Measurements from ENCODE around the gene CHMP3. TPM values are rescaled to one million over a fixed set of nuclear protein-coding genes. Genes with fewer than 3 reads are reported as not detected.
"Not testable (repeated sequence)": the region's sequence is repeated elsewhere in the genome, so short reads cannot be mapped to it uniquely, and the experiment has no call there.

Gene CHMP3
- total RNA-seq, 4 donors from 2014 or later = 104 to 139 (median 122) TPM

GRCh38 chr2:86596118-86596517, 32.9 kb upstream of the CHMP3 start:
- TF ChIP-seq, protein P1, sequence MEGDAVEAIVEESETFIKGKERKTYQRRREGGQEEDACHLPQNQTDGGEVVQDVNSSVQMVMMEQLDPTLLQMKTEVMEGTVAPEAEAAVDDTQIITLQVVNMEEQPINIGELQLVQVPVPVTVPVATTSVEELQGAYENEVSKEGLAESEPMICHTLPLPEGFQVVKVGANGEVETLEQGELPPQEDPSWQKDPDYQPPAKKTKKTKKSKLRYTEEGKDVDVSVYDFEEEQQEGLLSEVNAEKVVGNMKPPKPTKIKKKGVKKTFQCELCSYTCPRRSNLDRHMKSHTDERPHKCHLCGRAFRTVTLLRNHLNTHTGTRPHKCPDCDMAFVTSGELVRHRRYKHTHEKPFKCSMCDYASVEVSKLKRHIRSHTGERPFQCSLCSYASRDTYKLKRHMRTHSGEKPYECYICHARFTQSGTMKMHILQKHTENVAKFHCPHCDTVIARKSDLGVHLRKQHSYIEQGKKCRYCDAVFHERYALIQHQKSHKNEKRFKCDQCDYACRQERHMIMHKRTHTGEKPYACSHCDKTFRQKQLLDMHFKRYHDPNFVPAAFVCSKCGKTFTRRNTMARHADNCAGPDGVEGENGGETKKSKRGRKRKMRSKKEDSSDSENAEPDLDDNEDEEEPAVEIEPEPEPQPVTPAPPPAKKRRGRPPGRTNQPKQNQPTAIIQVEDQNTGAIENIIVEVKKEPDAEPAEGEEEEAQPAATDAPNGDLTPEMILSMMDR (IDR thresholded peaks at IDR 0.05) = no peak
- no peak for TF ChIP-seq POLR2A (IDR thresholded peaks at IDR 0.05)
- H3K4me1 ChIP-seq = no peaks in the 10 kb centered on the region
- no peak overlapping the region for H3K4me3 ChIP-seq
- no peak for DNase-seq
- H3K27me3 ChIP-seq = no peaks in the 10 kb centered on the region
- H3K36me3 ChIP-seq = no peaks in the 10 kb centered on the region
- no peaks in the 10 kb centered on the region for H3K9me3 ChIP-seq
- H3K27ac ChIP-seq = no peak overlapping the region

DNA sequence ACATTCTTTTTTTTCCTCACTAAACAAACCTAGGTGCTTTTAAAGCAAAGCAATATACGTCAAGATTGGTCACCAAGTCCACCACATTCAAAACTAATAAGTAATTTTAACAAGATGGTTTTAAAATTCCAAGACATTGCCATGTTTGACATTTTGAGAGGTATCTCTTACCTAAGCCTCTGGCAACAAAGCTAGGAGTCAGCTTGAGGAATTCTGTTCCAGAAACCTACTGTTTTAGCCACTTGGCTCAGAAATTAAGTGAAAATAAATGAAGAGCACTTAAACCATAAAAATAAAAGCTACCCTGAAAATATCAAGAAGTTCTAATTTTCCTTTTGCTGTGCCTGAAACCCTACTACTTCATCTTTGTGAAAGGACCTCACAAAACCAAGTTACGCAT, 30.0 kb upstream of the CHMP3 start:
- no peaks in the 10 kb centered on the region for H3K27me3 ChIP-seq
- H3K9me3 ChIP-seq = no peaks in the 10 kb centered on the region
- TF ChIP-seq POLR2A (IDR thresholded peaks at IDR 0.05) = no peak
- TF ChIP-seq, protein P1 (IDR thresholded peaks at IDR 0.05) = no peak
- H3K27ac ChIP-seq = no peak overlapping the region
- DNase-seq = no peak
- H3K36me3 ChIP-seq = no peaks in the 10 kb centered on the region
- H3K4me1 ChIP-seq = no peaks in the 10 kb centered on the region
- no peak overlapping the region for H3K4me3 ChIP-seq

GRCh38 chr2:86592547-86593230, 29.4 kb upstream of the CHMP3 start:
- no peak for DNase-seq
- H3K36me3 ChIP-seq = no peaks in the 10 kb centered on the region
- no peak overlapping the region for H3K4me3 ChIP-seq
- no peaks in the 10 kb centered on the region for H3K4me1 ChIP-seq
- H3K27me3 ChIP-seq = no peaks in the 10 kb centered on the region
- H3K9me3 ChIP-seq = no peaks in the 10 kb centered on the region
- H3K27ac ChIP-seq = peak overlapping the region in 1 of 4 donors; percentile 55
- TF ChIP-seq, protein P1 (IDR thresholded peaks at IDR 0.05) = no peak
- TF ChIP-seq POLR2A (IDR thresholded peaks at IDR 0.05) = no peak

GRCh38 chr2:86589701-86590100, 26.5 kb upstream of the CHMP3 start:
- H3K4me3 ChIP-seq = not testable (repeated sequence)

DNA sequence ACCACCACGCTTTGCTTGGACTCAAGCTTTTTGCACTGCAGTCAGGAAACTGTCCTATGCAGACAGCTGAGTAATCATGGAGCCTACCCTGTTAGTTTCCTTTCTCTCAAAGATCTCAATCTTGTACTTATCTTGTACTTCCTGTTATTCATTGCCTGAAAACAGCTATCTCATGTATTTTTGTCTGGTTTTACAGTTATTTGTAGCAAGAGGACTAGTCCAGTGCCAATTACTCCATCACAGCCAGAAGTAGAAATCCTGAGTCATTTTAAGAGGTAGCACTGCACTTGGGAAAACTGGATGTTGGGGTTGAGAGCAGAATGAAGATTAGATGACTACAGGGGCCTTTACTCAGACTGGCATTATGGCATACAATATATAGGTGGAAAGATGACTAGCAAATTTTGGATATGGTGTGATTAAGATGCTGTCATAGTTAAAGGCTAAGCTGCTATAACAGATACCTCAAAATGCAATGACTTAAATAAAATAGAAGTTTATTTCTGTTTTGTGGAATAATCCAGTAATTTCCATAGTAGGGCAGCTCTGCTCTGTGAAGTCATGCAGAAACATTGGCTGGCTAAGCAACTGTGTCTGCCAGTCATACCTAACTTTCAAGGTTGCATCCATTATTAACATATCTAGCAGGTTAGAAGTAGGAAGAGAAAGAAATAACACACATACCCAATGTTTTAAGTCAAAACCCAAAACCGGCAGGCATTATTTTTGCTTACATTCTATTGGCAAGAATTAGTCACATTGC, 21.1 kb upstream of the CHMP3 start:
- no peaks in the 10 kb centered on the region for H3K9me3 ChIP-seq
- TF ChIP-seq, protein P1 (IDR thresholded peaks at IDR 0.05) = no peak
- TF ChIP-seq POLR2A (IDR thresholded peaks at IDR 0.05) = no peak
- no peaks in the 10 kb centered on the region for H3K36me3 ChIP-seq
- peak overlapping the region in 1 of 4 donors; percentile 22 for H3K27ac ChIP-seq
- H3K27me3 ChIP-seq = no peaks in the 10 kb centered on the region
- H3K4me1 ChIP-seq = no peaks in the 10 kb centered on the region
- DNase-seq = no peak
- no peak overlapping the region for H3K4me3 ChIP-seq

More at GRCh38 chr2:86589701-86590100, 26.5 kb upstream of the CHMP3 start:
- H3K27me3 ChIP-seq, DNase-seq, H3K27ac ChIP-seq, H3K4me1 ChIP-seq, H3K36me3 ChIP-seq, H3K9me3 ChIP-seq: not testable (repeated sequence)

- no peak for DNase-seq
- Histone ChIP-seq H3K4me1 (no peaks in the 10 kb centered on the region), H3K4me3 (no peak overlapping the region), H3K36me3 (no peaks in the 10 kb centered on the region), H3K27ac (no peak overlapping the region), H3K9me3 (no peaks in the 10 kb centered on the region), H3K27me3 (no peaks in the 10 kb centered on the region)
- TF ChIP-seq, protein P1 (IDR thresholded peaks at IDR 0.05) = no peak
- TF ChIP-seq POLR2A (IDR thresholded peaks at IDR 0.05) = no peak
These were observed 17.3 kb upstream of the CHMP3 start for GRCh38 chr2:86580560-86580959.

All from Peyer's patch (tissue), 4 donors.